ENCODE measurements around the gene MUS81.

Gene MUS81

GRCh38 chr11:65880844-65881421 lies 20.7 kb downstream of the MUS81 start:
- H3K4me3 ChIP-seq (ENCODE audit: low read depth, low read length), result no peak overlapping the region
- DNase-seq (ENCODE audit: low read depth), result no peak
- TF ChIP-seq CTCF (IDR thresholded peaks at IDR 0.05; ENCODE audit: low read depth, low read length, missing control alignments), result no peak

GRCh38 chr11:65882120-65883057 lies 22.2 kb downstream of the MUS81 start:
- no peak overlapping the region for H3K4me3 ChIP-seq (ENCODE audit: low read depth, low read length)
- DNase-seq (ENCODE audit: low read depth), result no peak
- no peak for TF ChIP-seq CTCF (IDR thresholded peaks at IDR 0.05; ENCODE audit: low read depth, low read length, missing control alignments)

- no peak overlapping the region for H3K4me3 ChIP-seq (ENCODE audit: low read depth, low read length)
- no peak for TF ChIP-seq CTCF (IDR thresholded peaks at IDR 0.05; ENCODE audit: low read depth, low read length, missing control alignments)
- no peak for DNase-seq (ENCODE audit: low read depth)
Measured at GRCh38 chr11:65883058-65883761, 23.0 kb downstream of the MUS81 start.

- no peak for DNase-seq (ENCODE audit: low read depth)
- H3K4me3 ChIP-seq (ENCODE audit: low read depth, low read length), result no peak overlapping the region
- TF ChIP-seq CTCF (IDR thresholded peaks at IDR 0.05; ENCODE audit: low read depth, low read length, missing control alignments), result no peak
Measured at GRCh38 chr11:65883786-65884715, 23.8 kb downstream of the MUS81 start.

GRCh38 chr11:65884716-65885092 lies 24.5 kb downstream of the MUS81 start:
- H3K4me3 ChIP-seq (ENCODE audit: low read depth, low read length), result no peak overlapping the region
- no peak for DNase-seq (ENCODE audit: low read depth)
- peak; percentile 100 for TF ChIP-seq CTCF (IDR thresholded peaks at IDR 0.05; ENCODE audit: low read depth, low read length, missing control alignments)

GRCh38 chr11:65885231-65885630 lies 25.0 kb downstream of the MUS81 start:
- TF ChIP-seq CTCF (IDR thresholded peaks at IDR 0.05; ENCODE audit: low read depth, low read length, missing control alignments), result no peak
- DNase-seq (ENCODE audit: low read depth), result no peak
- no peak overlapping the region for H3K4me3 ChIP-seq (ENCODE audit: low read depth, low read length)
